IMR-90 (cell line): ENCODE data around the gene CTSF.

Source experiments
- MAFK ChIP-seq: IDR thresholded peaks from 2 replicates; pipeline ENCODE4 v1.6.1; 2012; ENCODE audit warnings: low read depth, low read length, improper control_type of control experiment
- TF ChIP-seq, protein P1 (sequence below): conservative IDR thresholded peaks from 2 replicates; pipeline ENCODE4 v1.5.1; 2012; ENCODE audit warnings: mild to moderate bottlenecking, low read depth, low read length, improper control_type of control experiment

DNA sequence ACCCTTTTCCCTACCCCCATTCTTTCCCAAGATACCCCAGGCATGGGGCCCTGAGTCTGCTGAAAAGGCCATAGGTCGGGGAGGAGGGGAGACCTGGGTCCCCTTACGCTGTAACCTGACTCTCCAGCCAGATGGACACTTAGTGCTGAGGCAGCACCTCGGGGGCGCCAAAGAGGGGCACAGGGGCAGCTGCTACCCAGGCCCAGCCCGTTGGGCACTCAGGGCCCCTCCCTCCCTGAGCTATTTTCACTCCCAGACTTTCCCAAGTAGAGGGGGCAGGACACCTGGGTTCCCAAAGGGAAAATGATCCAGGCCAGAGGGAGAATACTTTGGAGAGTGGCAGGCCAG, 20.8 kb downstream of the CTSF start:
- TF ChIP-seq, protein P1, sequence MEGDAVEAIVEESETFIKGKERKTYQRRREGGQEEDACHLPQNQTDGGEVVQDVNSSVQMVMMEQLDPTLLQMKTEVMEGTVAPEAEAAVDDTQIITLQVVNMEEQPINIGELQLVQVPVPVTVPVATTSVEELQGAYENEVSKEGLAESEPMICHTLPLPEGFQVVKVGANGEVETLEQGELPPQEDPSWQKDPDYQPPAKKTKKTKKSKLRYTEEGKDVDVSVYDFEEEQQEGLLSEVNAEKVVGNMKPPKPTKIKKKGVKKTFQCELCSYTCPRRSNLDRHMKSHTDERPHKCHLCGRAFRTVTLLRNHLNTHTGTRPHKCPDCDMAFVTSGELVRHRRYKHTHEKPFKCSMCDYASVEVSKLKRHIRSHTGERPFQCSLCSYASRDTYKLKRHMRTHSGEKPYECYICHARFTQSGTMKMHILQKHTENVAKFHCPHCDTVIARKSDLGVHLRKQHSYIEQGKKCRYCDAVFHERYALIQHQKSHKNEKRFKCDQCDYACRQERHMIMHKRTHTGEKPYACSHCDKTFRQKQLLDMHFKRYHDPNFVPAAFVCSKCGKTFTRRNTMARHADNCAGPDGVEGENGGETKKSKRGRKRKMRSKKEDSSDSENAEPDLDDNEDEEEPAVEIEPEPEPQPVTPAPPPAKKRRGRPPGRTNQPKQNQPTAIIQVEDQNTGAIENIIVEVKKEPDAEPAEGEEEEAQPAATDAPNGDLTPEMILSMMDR: no peak
- no peak for TF ChIP-seq MAFK
